Occipital lobe (tissue), 2 donors: ENCODE data around the gene FUS. TPM values are rescaled to one million over a fixed set of nuclear protein-coding genes. Genes with fewer than 3 reads are reported as not detected.
A peak's percentile ranks its signal among the peaks of the same experiment; 100 is the strongest.
"Not testable (repeated sequence)": the region's sequence is repeated elsewhere in the genome, so short reads cannot be mapped to it uniquely, and the experiment has no call there.

Source experiments
- DNase-seq: peaks from one replicate; lab custom pipeline; 2025; lab: John Stamatoyannopoulos, UW
- total RNA-seq: library from RNA; depleted of rRNA; stranded (reverse); fragments of >200 nt; gene quantifications from one replicate; pipeline ENCODE4 v1.2.3, GENCODE V29; 2014

The FUS gene
- total RNA-seq = 50.4 TPM

GRCh38 chr16:31179747-31180459, at the start of gene FUS:
FUS (plus strand) TSS chr16:31180139; CDS start chr16:31180215, 76 bp downstream.
- DNase-seq = peak; percentile 86

- DNase-seq = no peak
These were observed 49.5 kb upstream of the FUS start for GRCh38 chr16:31130336-31130891.

GRCh38 chr16:31130899-31131298, 49.0 kb upstream of the FUS start:
- DNase-seq = no peak

- DNase-seq = no peak
These were observed 48.5 kb upstream of the FUS start for GRCh38 chr16:31131416-31131815.

- no peak for DNase-seq
These were observed 48.1 kb upstream of the FUS start for GRCh38 chr16:31131841-31132271.

- DNase-seq = no peak
These were observed 47.5 kb upstream of the FUS start for GRCh38 chr16:31132303-31132979.

- DNase-seq = no peak
These were observed 46.9 kb upstream of the FUS start for GRCh38 chr16:31133046-31133501.

- no peak for DNase-seq
These were observed 45.8 kb upstream of the FUS start for GRCh38 chr16:31134091-31134571.

GRCh38 chr16:31134625-31135534, 45.1 kb upstream of the FUS start:
- DNase-seq = no peak

GRCh38 chr16:31135535-31136286, 44.2 kb upstream of the FUS start, which contains the start of gene PRSS8:
PRSS8 (minus strand) TSS chr16:31135727; CDS start chr16:31135498, 229 bp downstream.
- no peak for DNase-seq

- no peak for DNase-seq
These were observed 43.7 kb upstream of the FUS start for GRCh38 chr16:31136287-31136662.

- DNase-seq = not testable (repeated sequence)
These were observed 43.0 kb upstream of the FUS start for GRCh38 chr16:31136822-31137499.

GRCh38 chr16:31138621-31139578, 41.0 kb upstream of the FUS start:
- DNase-seq = no peak

GRCh38 chr16:31141071-31141469, 38.9 kb upstream of the FUS start:
- not testable (repeated sequence) for DNase-seq

- no peak for DNase-seq
These were observed 38.3 kb upstream of the FUS start for GRCh38 chr16:31141489-31142108.

- DNase-seq = peak; percentile 99
These were observed 37.6 kb upstream of the FUS start for GRCh38 chr16:31142109-31143010.

- no peak for DNase-seq
These were observed 36.8 kb upstream of the FUS start for GRCh38 chr16:31143011-31143693.
